ENCODE results near the gene XCR1.

DNA sequence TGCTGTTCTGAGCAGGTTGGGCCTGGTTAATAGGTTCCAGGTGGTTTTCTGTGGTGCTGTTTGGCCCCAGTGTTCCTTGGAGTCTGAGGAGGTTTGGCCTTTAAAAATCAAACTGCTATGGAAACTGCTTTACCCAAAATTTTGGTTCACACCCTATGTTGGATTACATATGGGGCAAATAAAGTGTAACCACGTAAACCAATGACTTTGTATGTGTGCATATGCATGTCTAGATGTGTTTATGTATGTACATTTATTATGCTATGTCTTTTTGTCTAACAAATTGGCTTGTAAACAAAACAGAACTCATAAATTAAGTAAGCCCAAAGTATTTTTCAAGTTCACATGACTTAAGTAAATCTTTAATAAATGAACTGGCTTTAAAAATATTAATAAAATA is 8.9 kb upstream of the XCR1 start:
- TF ChIP-seq, protein P1, sequence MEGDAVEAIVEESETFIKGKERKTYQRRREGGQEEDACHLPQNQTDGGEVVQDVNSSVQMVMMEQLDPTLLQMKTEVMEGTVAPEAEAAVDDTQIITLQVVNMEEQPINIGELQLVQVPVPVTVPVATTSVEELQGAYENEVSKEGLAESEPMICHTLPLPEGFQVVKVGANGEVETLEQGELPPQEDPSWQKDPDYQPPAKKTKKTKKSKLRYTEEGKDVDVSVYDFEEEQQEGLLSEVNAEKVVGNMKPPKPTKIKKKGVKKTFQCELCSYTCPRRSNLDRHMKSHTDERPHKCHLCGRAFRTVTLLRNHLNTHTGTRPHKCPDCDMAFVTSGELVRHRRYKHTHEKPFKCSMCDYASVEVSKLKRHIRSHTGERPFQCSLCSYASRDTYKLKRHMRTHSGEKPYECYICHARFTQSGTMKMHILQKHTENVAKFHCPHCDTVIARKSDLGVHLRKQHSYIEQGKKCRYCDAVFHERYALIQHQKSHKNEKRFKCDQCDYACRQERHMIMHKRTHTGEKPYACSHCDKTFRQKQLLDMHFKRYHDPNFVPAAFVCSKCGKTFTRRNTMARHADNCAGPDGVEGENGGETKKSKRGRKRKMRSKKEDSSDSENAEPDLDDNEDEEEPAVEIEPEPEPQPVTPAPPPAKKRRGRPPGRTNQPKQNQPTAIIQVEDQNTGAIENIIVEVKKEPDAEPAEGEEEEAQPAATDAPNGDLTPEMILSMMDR (IDR thresholded peaks at IDR 0.05 in 2 of 3, conservative IDR thresholded peaks at IDR 0.05 in 1 of 3; ENCODE audit: borderline replicate concordance in 1 of 3, insufficient read depth in 1 of 3, low read depth in 2 of 3, low read length in 2 of 3): no peak
- TF ChIP-seq SIN3A (IDR thresholded peaks at IDR 0.05; ENCODE audit: low read depth): no peak
- no peak for TF ChIP-seq POLR2A (IDR thresholded peaks at IDR 0.05; ENCODE audit: borderline replicate concordance, extremely low read depth, insufficient read depth, insufficient read length)
- TF ChIP-seq EZH2 (IDR thresholded peaks at IDR 0.05): no peak
- TF ChIP-seq SRF (IDR thresholded peaks at IDR 0.05; ENCODE audit: low read depth): no peak
- TF ChIP-seq, protein P2, sequence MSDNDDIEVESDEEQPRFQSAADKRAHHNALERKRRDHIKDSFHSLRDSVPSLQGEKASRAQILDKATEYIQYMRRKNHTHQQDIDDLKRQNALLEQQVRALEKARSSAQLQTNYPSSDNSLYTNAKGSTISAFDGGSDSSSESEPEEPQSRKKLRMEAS (IDR thresholded peaks at IDR 0.05): no peak
- TF ChIP-seq EZH2phosphoT487 (IDR thresholded peaks at IDR 0.05; ENCODE audit: borderline replicate concordance): no peak
- no peak for TF ChIP-seq POLR2AphosphoS5 (IDR thresholded peaks at IDR 0.05; ENCODE audit: low read depth, low read length)
- no peak for TF ChIP-seq SP1 (IDR thresholded peaks at IDR 0.05; ENCODE audit: low read depth)
- TF ChIP-seq CEBPB (IDR thresholded peaks at IDR 0.05; ENCODE audit: low read depth): no peak
- TF ChIP-seq, protein P3, sequence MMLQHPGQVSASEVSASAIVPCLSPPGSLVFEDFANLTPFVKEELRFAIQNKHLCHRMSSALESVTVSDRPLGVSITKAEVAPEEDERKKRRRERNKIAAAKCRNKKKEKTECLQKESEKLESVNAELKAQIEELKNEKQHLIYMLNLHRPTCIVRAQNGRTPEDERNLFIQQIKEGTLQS (IDR thresholded peaks at IDR 0.05): no peak
- no peak for TF ChIP-seq JUND (IDR thresholded peaks at IDR 0.05)
- no peak for TF ChIP-seq CBX3 (IDR thresholded peaks at IDR 0.05; ENCODE audit: low read depth)
- TF ChIP-seq ZNF274 (IDR thresholded peaks at IDR 0.05; ENCODE audit: low read depth, low read length): no peak

All from HCT116 (cell line).